Erythroblast (primary cell): Measurements from ENCODE around the gene MATN3.

Experiments used
- DNase-seq, 2 experiments: peaks; one replicate each; lab custom pipeline; 2025; lab: John Stamatoyannopoulos, UW
- GATA1 ChIP-seq: IDR thresholded peaks from 2 replicates; pipeline ENCODE4 v1.6.1; 2011; ENCODE audit warnings: low read depth, mild to moderate bottlenecking, control low read depth, low read length, moderate library complexity
- POLR2A ChIP-seq: IDR thresholded peaks from 2 replicates; pipeline ENCODE4 v1.6.1; 2011; ENCODE audit warnings: mild to moderate bottlenecking, low read length

Gene MATN3

GRCh38 chr2:19949071-19949470 lies 63.4 kb downstream of the MATN3 start:
- TF ChIP-seq GATA1: no peak
- no peak for DNase-seq

GRCh38 chr2:19947184-19947940 lies 65.1 kb downstream of the MATN3 start:
- no peak for DNase-seq
- TF ChIP-seq GATA1 (no peak), POLR2A (no peak)

DNA sequence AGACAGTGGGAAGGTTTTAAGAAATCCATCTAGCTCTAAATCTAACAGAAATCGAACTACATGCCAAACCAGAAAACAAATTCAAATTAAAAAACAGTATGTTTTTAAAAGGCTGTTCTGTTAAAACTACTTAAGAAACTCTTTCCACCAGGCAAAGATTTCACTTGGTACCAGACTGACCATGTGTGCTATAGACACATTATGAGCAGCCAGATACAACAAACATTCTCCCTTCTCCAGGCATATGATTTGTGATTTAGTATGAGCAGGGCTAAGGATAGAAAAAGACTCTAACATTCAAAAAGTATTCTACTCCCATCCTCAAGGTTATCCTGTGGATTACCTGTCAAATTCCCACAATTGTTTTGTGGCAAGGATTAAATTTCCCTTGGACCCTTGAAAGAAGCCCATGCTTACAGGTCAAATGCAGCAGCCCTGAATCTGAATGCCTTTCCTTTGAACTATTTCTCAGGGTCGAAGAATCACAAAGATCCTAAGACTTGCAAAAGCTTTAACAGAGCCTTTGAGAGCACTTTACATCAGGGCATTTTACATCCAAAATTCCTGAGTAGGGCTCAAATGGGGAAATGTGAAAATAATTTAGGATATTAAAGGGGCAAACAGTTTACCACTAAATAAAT lies 68.1 kb downstream of the MATN3 start:
- no peak for DNase-seq
- TF ChIP-seq GATA1: no peak

- DNase-seq: peak; percentile 5 to 69
- TF ChIP-seq POLR2A: no peak
- TF ChIP-seq GATA1: no peak
These were observed 69.3 kb downstream of the MATN3 start for GRCh38 chr2:19943189-19943588.

GRCh38 chr2:19942199-19942598 lies 70.3 kb downstream of the MATN3 start:
- TF ChIP-seq GATA1: no peak
- TF ChIP-seq POLR2A: no peak
- no peak for DNase-seq
